ENCODE results near the gene MAP2K7.

- TF ChIP-seq EZH2 (IDR thresholded peaks at IDR 0.05; ENCODE audit: borderline replicate concordance, low read depth, low read length, poor library complexity, severe bottlenecking): no peak
- TF ChIP-seq CTCF (conservative IDR thresholded peaks at IDR 0.05; ENCODE audit: low read depth, low read length): no peak
Measured at GRCh38 chr19:7955696-7956095, 52.0 kb downstream of the MAP2K7 start.
